Fibroblast of lung (primary cell): Measurements from ENCODE around the gene BTLA. TPM values are rescaled to one million over a fixed set of nuclear protein-coding genes. Genes with fewer than 3 reads are reported as not detected.
A peak's percentile ranks its signal among the peaks of the same experiment; 100 is the strongest.

ENCODE experiments used
- DNase-seq, 2 donors: peaks; one replicate each; pipeline versions ENCODE4 v3.0.0 to v3.0.0-alpha.2; 2010; ENCODE audit warnings: low read depth in 2 of 2
- H2AFZ ChIP-seq: 2 replicates; pipeline ENCODE4 v1.5.1; 2012; ENCODE audit warnings: low read length, control low read depth, inconsistent platforms
- H3K27ac ChIP-seq: 2 replicates; pipeline ENCODE4 v1.5.1; 2011; ENCODE audit warnings: low read length, control low read depth; ENCODE audit not compliant: insufficient read depth
- H3K27me3 ChIP-seq: 2 replicates; pipeline ENCODE4 v1.5.1; 2011; ENCODE audit warnings: mild to moderate bottlenecking, low read length; ENCODE audit not compliant: control insufficient read depth, insufficient read depth
- H3K36me3 ChIP-seq: 2 replicates; pipeline ENCODE4 v1.5.1; 2011; ENCODE audit warnings: low read length; ENCODE audit not compliant: control insufficient read depth, insufficient read depth
- H3K4me1 ChIP-seq: 2 replicates; pipeline ENCODE4 v1.5.1; 2011; ENCODE audit warnings: low read length; ENCODE audit not compliant: control insufficient read depth, insufficient read depth; ENCODE audit errors: extremely low read depth
- H3K4me2 ChIP-seq: 2 replicates; pipeline ENCODE4 v1.5.1; 2011; ENCODE audit warnings: low read length, control low read depth; ENCODE audit not compliant: insufficient read depth; ENCODE audit errors: extremely low read depth
- H3K4me3 ChIP-seq, 4 experiments: fragments of 200-600 bp in 1 of 4; sonication (generic) in 1 of 4; replicated peaks in 1 of 4; 2 replicates each; pipeline ENCODE4 v1.5.1; 2011 to 2016; ENCODE audit warnings: low read length in 4 of 4, low read depth in 3 of 4, mild to moderate bottlenecking in 3 of 4, control low read depth in 2 of 4, inconsistent platforms in 1 of 4, mixed read lengths in 1 of 4; ENCODE audit not compliant: insufficient read depth in 1 of 4; ENCODE audit errors: control extremely low read depth in 1 of 4
- H3K79me2 ChIP-seq: 2 replicates; pipeline ENCODE4 v1.5.1; 2012; ENCODE audit warnings: mild to moderate bottlenecking, low read length, inconsistent platforms; ENCODE audit not compliant: control insufficient read depth, insufficient read depth
- H3K9ac ChIP-seq: 2 replicates; pipeline ENCODE4 v1.5.1; 2011; ENCODE audit warnings: mild to moderate bottlenecking, low read length, control low read depth; ENCODE audit not compliant: insufficient read depth
- H3K9me3 ChIP-seq: 2 replicates; pipeline ENCODE4 v1.5.1; 2012; ENCODE audit warnings: low read depth, low read length; ENCODE audit not compliant: control insufficient read depth, insufficient read depth
- H4K20me1 ChIP-seq: 2 replicates; pipeline ENCODE4 v1.5.1; 2011; ENCODE audit warnings: low read length; ENCODE audit not compliant: control insufficient read depth, insufficient read depth; ENCODE audit errors: extremely low read depth
- EZH2 ChIP-seq: IDR thresholded peaks from 2 replicates; pipeline ENCODE4 v1.5.1; 2012; ENCODE audit warnings: low read length, control low read depth, mild to moderate bottlenecking; ENCODE audit errors: missing control alignments
- polyA plus RNA-seq, 2 donors: library from polyadenylated mRNA; depleted of rRNA in 1 of 2; stranded (reverse) in 1 of 2; unstranded in 1 of 2; fragments of >200 nt; gene quantifications; 2 replicates each; pipeline ENCODE4 v1.2.1, GENCODE V29; 2011 to 2012; ENCODE audit warnings: missing spikeins in 1 of 2
- total RNA-seq: library from RNA; depleted of rRNA; stranded (reverse); fragments of >200 nt; gene quantifications from 2 replicates; pipeline ENCODE4 v1.2.1, GENCODE V29; 2014
- TF ChIP-seq, protein P1 (sequence below), 2 donors: IDR thresholded peaks in 1 of 2; conservative IDR thresholded peaks in 1 of 2; 1 replicate in 1 of 2; 2 replicates in 1 of 2; pipeline ENCODE4 v1.5.1; 2011 to 2012; ENCODE audit warnings: low read length in 2 of 2, control low read depth in 1 of 2, inconsistent platforms in 1 of 2, low read depth in 1 of 2, mild to moderate bottlenecking in 1 of 2

The BTLA gene
- total and polyA plus RNA-seq, 2 donors (not counting 1 experiment from before 2014, with no cell fraction given) = under 0.01 TPM; not detected in 1

DNA sequence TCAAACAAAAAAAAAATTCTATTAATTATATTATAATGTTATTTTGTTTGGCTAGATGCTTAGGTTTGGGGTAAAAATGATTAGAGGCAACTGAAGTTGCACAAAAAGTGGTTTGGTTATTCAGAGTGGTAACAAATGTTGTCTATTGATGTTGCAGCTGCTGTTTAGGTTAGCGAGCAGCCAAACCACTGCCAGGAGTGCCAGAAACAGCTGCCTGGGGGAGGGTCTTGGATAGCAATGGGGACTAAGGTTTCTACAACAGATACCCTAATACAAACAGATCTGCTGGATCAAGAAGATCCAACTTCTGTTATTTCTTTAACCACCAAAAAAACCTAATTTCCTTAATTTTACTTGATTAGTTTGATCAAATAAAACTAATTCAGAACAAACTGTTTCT, 26.6 kb downstream of the BTLA start:
- no peak overlapping the region for H3K27ac ChIP-seq
- TF ChIP-seq, protein P1, sequence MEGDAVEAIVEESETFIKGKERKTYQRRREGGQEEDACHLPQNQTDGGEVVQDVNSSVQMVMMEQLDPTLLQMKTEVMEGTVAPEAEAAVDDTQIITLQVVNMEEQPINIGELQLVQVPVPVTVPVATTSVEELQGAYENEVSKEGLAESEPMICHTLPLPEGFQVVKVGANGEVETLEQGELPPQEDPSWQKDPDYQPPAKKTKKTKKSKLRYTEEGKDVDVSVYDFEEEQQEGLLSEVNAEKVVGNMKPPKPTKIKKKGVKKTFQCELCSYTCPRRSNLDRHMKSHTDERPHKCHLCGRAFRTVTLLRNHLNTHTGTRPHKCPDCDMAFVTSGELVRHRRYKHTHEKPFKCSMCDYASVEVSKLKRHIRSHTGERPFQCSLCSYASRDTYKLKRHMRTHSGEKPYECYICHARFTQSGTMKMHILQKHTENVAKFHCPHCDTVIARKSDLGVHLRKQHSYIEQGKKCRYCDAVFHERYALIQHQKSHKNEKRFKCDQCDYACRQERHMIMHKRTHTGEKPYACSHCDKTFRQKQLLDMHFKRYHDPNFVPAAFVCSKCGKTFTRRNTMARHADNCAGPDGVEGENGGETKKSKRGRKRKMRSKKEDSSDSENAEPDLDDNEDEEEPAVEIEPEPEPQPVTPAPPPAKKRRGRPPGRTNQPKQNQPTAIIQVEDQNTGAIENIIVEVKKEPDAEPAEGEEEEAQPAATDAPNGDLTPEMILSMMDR (conservative IDR thresholded peaks at IDR 0.05 in 1 of 2, IDR thresholded peaks at IDR 0.05 in 1 of 2; ENCODE audit: low read depth in 1 of 2, low read length in 2 of 2) = no peak
- TF ChIP-seq EZH2 = no peak
- H3K4me3 ChIP-seq = no peak overlapping the region
- no peaks in the 10 kb centered on the region for H3K79me2 ChIP-seq
- H3K9me3 ChIP-seq = no peaks in the 10 kb centered on the region
- no peak overlapping the region for H3K9ac ChIP-seq
- peak in 1 of 2 donors; percentile 6 for DNase-seq
- H4K20me1 ChIP-seq = no peaks in the 10 kb centered on the region
- no peak overlapping the region for H3K4me2 ChIP-seq
- no peaks in the 10 kb centered on the region for H3K36me3 ChIP-seq
- no peaks in the 10 kb centered on the region for H3K27me3 ChIP-seq
- no peak overlapping the region for H2AFZ ChIP-seq
- no peaks in the 10 kb centered on the region for H3K4me1 ChIP-seq

DNA sequence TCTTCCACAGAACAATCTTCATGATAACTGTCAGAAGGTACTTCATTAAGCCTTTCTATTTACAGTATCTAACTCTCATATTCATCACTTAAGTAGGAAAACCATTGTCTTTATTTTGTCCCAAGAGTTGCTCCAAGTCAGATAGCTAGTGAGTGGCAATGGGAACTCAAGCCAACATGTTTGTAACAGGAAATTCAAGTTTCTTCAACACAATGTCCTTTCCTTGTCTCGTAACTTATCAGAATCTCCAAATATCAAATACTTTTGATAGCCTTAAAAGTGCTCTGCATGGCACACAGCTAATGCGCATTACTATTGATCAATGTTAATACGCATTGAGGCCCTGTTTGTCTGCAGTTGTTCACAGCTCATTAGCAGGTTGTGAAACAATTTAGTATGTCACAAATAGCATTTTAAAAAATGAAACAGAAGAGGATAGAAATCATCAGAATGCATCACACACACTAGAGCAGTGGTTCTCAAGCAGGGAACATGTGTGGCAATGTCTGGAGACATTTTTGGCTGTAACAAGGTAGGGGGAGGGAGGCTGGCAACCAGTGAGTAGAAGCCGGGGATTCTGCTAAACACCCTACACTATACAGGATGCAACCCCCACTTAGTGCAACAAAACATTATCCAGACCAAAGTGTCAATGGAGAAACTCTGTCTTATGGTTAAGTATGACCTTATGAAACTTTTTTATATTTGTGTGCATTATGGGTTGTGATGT, 27.5 kb downstream of the BTLA start:
- Histone ChIP-seq H3K36me3 (no peaks in the 10 kb centered on the region), H4K20me1 (no peaks in the 10 kb centered on the region), H3K27me3 (no peaks in the 10 kb centered on the region), H3K9me3 (no peaks in the 10 kb centered on the region), H3K4me2 (no peak overlapping the region), H3K79me2 (no peaks in the 10 kb centered on the region), H3K27ac (no peak overlapping the region), H2AFZ (no peak overlapping the region), H3K4me3 (no peak overlapping the region), H3K4me1 (no peaks in the 10 kb centered on the region), H3K9ac (no peak overlapping the region)
- TF ChIP-seq EZH2 = no peak
- TF ChIP-seq, protein P1 (conservative IDR thresholded peaks at IDR 0.05 in 1 of 2, IDR thresholded peaks at IDR 0.05 in 1 of 2; ENCODE audit: low read depth in 1 of 2, low read length in 2 of 2) = no peak
- no peak for DNase-seq

DNA sequence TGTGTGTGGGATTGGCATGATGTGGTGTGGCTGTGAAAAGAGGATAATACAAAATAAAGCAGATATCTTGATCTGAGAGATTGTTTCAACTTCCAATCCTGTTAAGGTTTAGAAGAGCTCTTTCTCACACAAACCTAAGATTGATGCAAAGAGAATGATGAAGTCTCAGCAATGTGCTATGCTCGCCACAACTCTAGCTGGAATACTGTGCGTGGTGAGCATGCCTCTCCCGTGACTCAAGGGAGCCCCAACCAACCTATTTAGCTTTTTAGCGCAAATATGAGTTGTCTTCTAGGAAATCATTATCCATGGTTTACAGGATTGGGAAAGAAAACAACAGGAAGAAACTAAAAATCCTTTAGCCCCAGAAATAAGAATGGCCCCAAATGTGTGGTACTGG, 28.5 kb downstream of the BTLA start:
- H3K27me3 ChIP-seq = no peaks in the 10 kb centered on the region
- no peaks in the 10 kb centered on the region for H3K36me3 ChIP-seq
- H2AFZ ChIP-seq = no peak overlapping the region
- no peaks in the 10 kb centered on the region for H3K79me2 ChIP-seq
- H3K4me1 ChIP-seq = no peaks in the 10 kb centered on the region
- H3K4me3 ChIP-seq = no peak overlapping the region
- no peaks in the 10 kb centered on the region for H4K20me1 ChIP-seq
- no peak overlapping the region for H3K4me2 ChIP-seq
- no peak for TF ChIP-seq EZH2
- TF ChIP-seq, protein P1 (conservative IDR thresholded peaks at IDR 0.05 in 1 of 2, IDR thresholded peaks at IDR 0.05 in 1 of 2; ENCODE audit: low read depth in 1 of 2, low read length in 2 of 2) = no peak
- no peaks in the 10 kb centered on the region for H3K9me3 ChIP-seq
- H3K27ac ChIP-seq = no peak overlapping the region
- H3K9ac ChIP-seq = no peak overlapping the region
- DNase-seq = peak in 1 of 2 donors; percentile 87
